ENCODE data around the gene KIAA0513.

KIAA0513 gene

DNA sequence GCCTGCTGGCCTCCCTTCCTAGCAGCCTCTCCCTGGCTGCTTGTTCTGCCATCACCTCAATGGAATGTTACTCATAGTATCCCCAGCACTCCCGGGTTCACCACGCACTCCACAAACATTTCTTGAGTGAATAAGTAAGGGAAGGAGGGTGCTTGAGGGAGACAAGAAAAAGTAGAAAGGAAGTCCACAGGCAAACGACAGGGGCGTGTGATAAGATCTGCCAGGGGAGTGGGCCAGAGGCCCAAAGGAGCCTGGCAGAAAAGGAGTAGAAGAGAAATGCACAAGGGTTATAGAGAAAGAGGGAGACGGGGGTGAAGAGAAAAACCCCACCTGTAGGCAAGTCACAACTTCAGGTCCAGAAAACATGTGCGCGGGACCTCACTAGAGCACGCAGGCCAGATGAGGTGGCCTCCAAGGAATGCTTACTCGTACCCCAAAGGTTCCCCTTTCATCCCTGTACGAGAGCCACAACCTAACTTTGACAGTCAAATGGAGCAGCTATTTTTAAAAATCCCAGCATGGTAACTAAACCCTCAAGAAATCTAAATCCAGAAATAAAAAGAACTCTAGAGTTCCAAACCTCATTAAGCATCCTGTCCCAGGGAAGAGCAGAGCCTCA is 22.9 kb upstream of the KIAA0513 start:
- H3K4me3 ChIP-seq (ENCODE audit: insufficient read depth, low read length, poor library complexity, severe bottlenecking) = no peak overlapping the region
- no peak overlapping the region for H3K27ac ChIP-seq (ENCODE audit: low read depth, low read length)
- no peak overlapping the region for H3K4me2 ChIP-seq (ENCODE audit: low read depth, low read length, poor library complexity, severe bottlenecking)

DNA sequence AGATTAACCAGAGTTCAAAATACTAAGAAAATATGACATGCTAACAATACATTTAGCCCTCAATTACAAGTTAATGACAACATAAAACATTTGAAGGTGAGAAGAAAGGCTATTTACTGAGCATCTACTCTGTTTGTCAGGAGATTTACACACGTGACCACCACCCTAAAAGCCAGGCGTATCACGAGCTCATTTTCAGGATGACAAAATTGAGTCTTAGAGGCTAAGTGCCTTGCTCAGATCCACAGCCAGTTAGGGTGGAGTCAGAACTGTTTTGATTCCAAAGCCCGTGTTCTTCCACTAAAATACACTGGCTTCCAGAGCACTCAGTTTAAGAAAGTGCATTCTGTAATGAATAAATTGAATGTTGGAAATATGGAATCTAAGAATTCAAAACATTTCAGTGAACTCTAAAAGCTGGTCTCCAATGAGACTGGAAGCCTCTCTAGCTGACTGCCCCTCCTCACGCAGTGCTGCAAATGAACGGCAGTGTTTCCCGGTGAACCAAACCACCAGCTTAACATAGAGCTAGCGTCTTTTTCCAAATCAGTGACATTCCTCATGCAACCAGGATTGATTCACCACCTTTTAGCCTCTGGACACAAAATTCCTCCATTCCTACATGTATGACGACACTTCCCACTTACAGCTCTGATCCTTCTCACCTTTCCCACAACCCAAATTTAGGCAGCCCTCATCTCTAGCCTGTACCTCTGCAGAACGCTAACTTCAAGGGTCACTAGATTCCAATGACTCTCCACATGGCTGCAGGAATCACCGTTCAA is 22.1 kb upstream of the KIAA0513 start:
- no peak overlapping the region for H3K27ac ChIP-seq (ENCODE audit: low read depth, low read length)
- H2AFZ ChIP-seq (ENCODE audit: low read depth, low read length, severe bottlenecking) = no peak overlapping the region
- H3K9ac ChIP-seq (ENCODE audit: low read length) = no peak overlapping the region
- TF ChIP-seq, protein P1, sequence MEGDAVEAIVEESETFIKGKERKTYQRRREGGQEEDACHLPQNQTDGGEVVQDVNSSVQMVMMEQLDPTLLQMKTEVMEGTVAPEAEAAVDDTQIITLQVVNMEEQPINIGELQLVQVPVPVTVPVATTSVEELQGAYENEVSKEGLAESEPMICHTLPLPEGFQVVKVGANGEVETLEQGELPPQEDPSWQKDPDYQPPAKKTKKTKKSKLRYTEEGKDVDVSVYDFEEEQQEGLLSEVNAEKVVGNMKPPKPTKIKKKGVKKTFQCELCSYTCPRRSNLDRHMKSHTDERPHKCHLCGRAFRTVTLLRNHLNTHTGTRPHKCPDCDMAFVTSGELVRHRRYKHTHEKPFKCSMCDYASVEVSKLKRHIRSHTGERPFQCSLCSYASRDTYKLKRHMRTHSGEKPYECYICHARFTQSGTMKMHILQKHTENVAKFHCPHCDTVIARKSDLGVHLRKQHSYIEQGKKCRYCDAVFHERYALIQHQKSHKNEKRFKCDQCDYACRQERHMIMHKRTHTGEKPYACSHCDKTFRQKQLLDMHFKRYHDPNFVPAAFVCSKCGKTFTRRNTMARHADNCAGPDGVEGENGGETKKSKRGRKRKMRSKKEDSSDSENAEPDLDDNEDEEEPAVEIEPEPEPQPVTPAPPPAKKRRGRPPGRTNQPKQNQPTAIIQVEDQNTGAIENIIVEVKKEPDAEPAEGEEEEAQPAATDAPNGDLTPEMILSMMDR (IDR thresholded peaks at IDR 0.05; ENCODE audit: insufficient read depth, low read length, poor library complexity, severe bottlenecking) = no peak
- TF ChIP-seq EZH2phosphoT487 (conservative IDR thresholded peaks at IDR 0.05; ENCODE audit: low read length) = no peak
- H4K20me1 ChIP-seq (ENCODE audit: low read depth, low read length) = no peaks in the 10 kb centered on the region
- no peaks in the 10 kb centered on the region for H3K36me3 ChIP-seq (ENCODE audit: low read length)
- no peak overlapping the region for H3K4me2 ChIP-seq (ENCODE audit: low read depth, low read length, poor library complexity, severe bottlenecking)
- H3K9me3 ChIP-seq (ENCODE audit: insufficient read depth, low read length) = no peaks in the 10 kb centered on the region
- no peak overlapping the region for H3K4me3 ChIP-seq (ENCODE audit: insufficient read depth, low read length, poor library complexity, severe bottlenecking)
- peaks cover 89% of the 10 kb centered on the region for H3K79me2 ChIP-seq (ENCODE audit: insufficient read depth, low read length)
- H3F3A ChIP-seq (ENCODE audit: insufficient read depth) = no peaks in the 10 kb centered on the region
- H3K27me3 ChIP-seq (ENCODE audit: low read length) = no peaks in the 10 kb centered on the region
- H3K9me2 ChIP-seq (replicated peaks; ENCODE audit: insufficient read depth, low read length) = no peaks in the 10 kb centered on the region

More for the DNA sequence above, 22.9 kb upstream of the KIAA0513 start:
- Histone ChIP-seq H3K9me2 (replicated peaks; ENCODE audit: insufficient read depth, low read length) (no peaks in the 10 kb centered on the region), H2AFZ (ENCODE audit: low read depth, low read length, severe bottlenecking) (no peak overlapping the region), H3F3A (ENCODE audit: insufficient read depth) (no peaks in the 10 kb centered on the region), H3K9me3 (ENCODE audit: insufficient read depth, low read length) (no peaks in the 10 kb centered on the region), H3K79me2 (ENCODE audit: insufficient read depth, low read length) (peaks cover 85% of the 10 kb centered on the region), H4K20me1 (ENCODE audit: low read depth, low read length) (no peaks in the 10 kb centered on the region), H3K27me3 (ENCODE audit: low read length) (no peaks in the 10 kb centered on the region), H3K9ac (ENCODE audit: low read length) (no peak overlapping the region), H3K36me3 (ENCODE audit: low read length) (no peaks in the 10 kb centered on the region)
- no peak for TF ChIP-seq EZH2phosphoT487 (conservative IDR thresholded peaks at IDR 0.05; ENCODE audit: low read length)
- TF ChIP-seq, protein P1 (IDR thresholded peaks at IDR 0.05; ENCODE audit: insufficient read depth, low read length, poor library complexity, severe bottlenecking) = no peak

DNA sequence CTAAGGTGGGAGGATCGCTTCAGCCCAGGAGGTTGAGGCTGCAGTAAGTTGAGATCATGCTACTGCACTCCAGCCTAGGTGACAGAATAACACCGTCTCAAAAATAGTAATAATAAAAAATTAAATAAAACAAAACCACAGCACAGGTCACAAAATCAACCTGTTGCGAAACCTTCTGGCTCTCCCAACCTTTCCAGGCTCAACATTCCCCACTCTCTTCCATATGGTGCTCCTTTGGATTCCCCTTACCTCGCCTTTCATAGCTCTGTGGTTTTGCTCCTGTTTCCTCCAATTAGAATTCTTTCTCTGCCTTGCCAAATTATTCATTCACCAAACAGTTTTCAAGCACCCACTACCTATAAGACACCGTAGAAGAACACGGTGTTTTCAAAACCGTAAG is 21.0 kb upstream of the KIAA0513 start:
- Histone ChIP-seq H3K27me3 (ENCODE audit: low read length) (no peaks in the 10 kb centered on the region), H3K9me2 (replicated peaks; ENCODE audit: insufficient read depth, low read length) (no peaks in the 10 kb centered on the region), H3K79me2 (ENCODE audit: insufficient read depth, low read length) (peaks cover 84% of the 10 kb centered on the region), H2AFZ (ENCODE audit: low read depth, low read length, severe bottlenecking) (no peak overlapping the region), H3K4me3 (ENCODE audit: insufficient read depth, low read length, poor library complexity, severe bottlenecking) (no peak overlapping the region), H3K27ac (ENCODE audit: low read depth, low read length) (no peak overlapping the region), H3F3A (ENCODE audit: insufficient read depth) (no peaks in the 10 kb centered on the region), H3K9ac (ENCODE audit: low read length) (no peak overlapping the region), H4K20me1 (ENCODE audit: low read depth, low read length) (no peaks in the 10 kb centered on the region), H3K9me3 (ENCODE audit: insufficient read depth, low read length) (no peaks in the 10 kb centered on the region), H3K36me3 (ENCODE audit: low read length) (no peaks in the 10 kb centered on the region), H3K4me2 (ENCODE audit: low read depth, low read length, poor library complexity, severe bottlenecking) (no peak overlapping the region)
- TF ChIP-seq EZH2phosphoT487 (conservative IDR thresholded peaks at IDR 0.05; ENCODE audit: low read length) = no peak
- TF ChIP-seq, protein P1 (IDR thresholded peaks at IDR 0.05; ENCODE audit: insufficient read depth, low read length, poor library complexity, severe bottlenecking) = no peak
